ENCODE data around the gene PHACTR3. TPM values are rescaled to one million over a fixed set of nuclear protein-coding genes. Genes with fewer than 3 reads are reported as not detected.

Gene PHACTR3
- total and polyA plus RNA-seq, 2 experiments from 2014 or later = 0.45 to 0.61 TPM

GRCh38 chr20:59627298-59627697 is 23.0 kb downstream of the PHACTR3 start (continued):
- TF ChIP-seq ZNF462 (CRISPR knock-in tag; IDR thresholded peaks at IDR 0.05) (no peak), CTCF (conservative IDR thresholded peaks at IDR 0.05; ENCODE audit: low read depth in 2 of 2) (no peak), EZH2 (IDR thresholded peaks at IDR 0.05; ENCODE audit: low read depth, unreplicated experiment) (no peak)

- ATAC-seq = no peak
- Histone ChIP-seq H3K27me3 (ENCODE audit: insufficient read depth) (no peaks in the 10 kb centered on the region), H3K79me2 (replicated peaks; ENCODE audit: insufficient read depth) (no peaks in the 10 kb centered on the region), H3K27ac (ENCODE audit: low read depth) (no peak overlapping the region), H3K9me2 (ENCODE audit: insufficient read depth) (0 out of 2 replicates have a peak, but pooled peaks cover 3% of the 10 kb centered on the region), H3K4me1 (ENCODE audit: insufficient read depth) (no peaks in the 10 kb centered on the region), H4K20me1 (replicated peaks; ENCODE audit: insufficient read depth) (no peaks in the 10 kb centered on the region), H3K36me3 (ENCODE audit: insufficient read depth) (no peaks in the 10 kb centered on the region), H3F3A (replicated peaks; ENCODE audit: low read depth) (no peaks in the 10 kb centered on the region), H3K4me3 (no peak overlapping the region), H3K4me2 (no peak overlapping the region), H2AFZ (no peak overlapping the region)
- Mint-ChIP-seq H3K27me3 (ENCODE audit: insufficient read depth, low read depth, poor library complexity) (peaks cover 28% of the 10 kb centered on the region), H3K27ac (no peak overlapping the region), H3K36me3 (ENCODE audit: low read depth) (no peaks in the 10 kb centered on the region; the same call in 2 of the 3 replicates), H3K4me1 (no peaks in the 10 kb centered on the region), H3K9me3 (peaks cover 7% of the 10 kb centered on the region; the same call in 1 of the 3 replicates), H3K4me3 (no peak overlapping the region)
- no peak for DNase-seq (ENCODE audit: low spot score)
- TF ChIP-seq JUNB (IDR thresholded peaks at IDR 0.05; ENCODE audit: unreplicated experiment) (no peak), EZH2phosphoT487 (IDR thresholded peaks at IDR 0.05; ENCODE audit: unreplicated experiment) (no peak), ETS1 (IDR thresholded peaks at IDR 0.05) (no peak), ZNF462 (CRISPR knock-in tag; IDR thresholded peaks at IDR 0.05) (no peak), EZH2 (IDR thresholded peaks at IDR 0.05; ENCODE audit: low read depth, unreplicated experiment) (no peak)
These were observed 23.8 kb downstream of the PHACTR3 start for GRCh38 chr20:59628171-59628570.
